Neural cell (in vitro differentiated cells): ENCODE measurements around the gene CILP. TPM values are rescaled to one million over a fixed set of nuclear protein-coding genes. Genes with fewer than 3 reads are reported as not detected.

Experiments used
- H2AFZ ChIP-seq: fragments of 200-600, 300-800 bp; sonication (generic), shearing (Covaris generic); 2 replicates; pipeline ENCODE4 v1.6.0; 2014; ENCODE audit warnings: low read depth, mild to moderate bottlenecking, antibody characterized with exemption, low read length, moderate library complexity
- H3F3A ChIP-seq: fragments of 200-600 bp; shearing (Covaris generic); 2 replicates; pipeline ENCODE4 v1.6.1; 2016; ENCODE audit warnings: mild to moderate bottlenecking, moderate library complexity, mixed read lengths, antibody characterized with exemption, low read length; ENCODE audit not compliant: insufficient read depth, poor library complexity, severe bottlenecking
- H3K27ac ChIP-seq: fragments of 200-600, 300-800 bp; sonication (generic), shearing (Covaris generic); 2 replicates; pipeline ENCODE4 v1.5.1; 2014; ENCODE audit warnings: mild to moderate bottlenecking, low read length, moderate library complexity
- H3K27me3 ChIP-seq: fragments of 300-800, 200-600 bp; sonication (generic), shearing (Covaris generic); 2 replicates; pipeline ENCODE4 v1.6.0; 2014; ENCODE audit warnings: mild to moderate bottlenecking, low read depth, low read length, moderate library complexity; ENCODE audit not compliant: insufficient read depth
- H3K36me3 ChIP-seq: fragments of 300-800, 200-600 bp; sonication (generic), shearing (Covaris generic); 2 replicates; pipeline ENCODE4 v1.5.1; 2014; ENCODE audit warnings: mild to moderate bottlenecking, antibody characterized with exemption, low read length, moderate library complexity; ENCODE audit not compliant: insufficient read depth
- H3K4me2 ChIP-seq: fragments of 300-800, 200-600 bp; sonication (generic), shearing (Covaris generic); 2 replicates; pipeline ENCODE4 v1.6.0; 2014; ENCODE audit warnings: mild to moderate bottlenecking, low read length
- H3K4me3 ChIP-seq: fragments of 300-800, 200-600 bp; sonication (generic), shearing (Covaris generic); 2 replicates; pipeline ENCODE4 v1.5.1; 2014; ENCODE audit warnings: mild to moderate bottlenecking, low read length, moderate library complexity
- H3K79me2 ChIP-seq: fragments of 200-600 bp; shearing (Covaris generic); replicated peaks from 2 replicates; pipeline ENCODE4 v1.6.0; 2014; ENCODE audit warnings: mild to moderate bottlenecking, low read length, moderate library complexity; ENCODE audit not compliant: insufficient read depth
- H3K9ac ChIP-seq: fragments of 300-800, 200-600 bp; sonication (generic), shearing (Covaris generic); 2 replicates; pipeline ENCODE4 v1.6.1; 2016; ENCODE audit warnings: mild to moderate bottlenecking, low read length, mixed read lengths
- H3K9me2 ChIP-seq: fragments of 200-600 bp; shearing (Covaris generic); 2 replicates; pipeline ENCODE4 v1.6.1; 2016; ENCODE audit warnings: mild to moderate bottlenecking, low read length, mixed read lengths; ENCODE audit not compliant: insufficient read depth
- H3K9me3 ChIP-seq: fragments of 200-600, 300-800 bp; sonication (generic), shearing (Covaris generic); 2 replicates; pipeline ENCODE4 v1.6.1; 2016; ENCODE audit warnings: mild to moderate bottlenecking, mixed run types, low read length, moderate library complexity, mixed read lengths
- H4K20me1 ChIP-seq: fragments of 200-600 bp; shearing (Covaris generic); 2 replicates; pipeline ENCODE4 v1.6.1; 2016; ENCODE audit warnings: mild to moderate bottlenecking, mixed run types; ENCODE audit not compliant: insufficient read depth
- CTCF ChIP-seq: fragments of 450-650 bp; IDR thresholded peaks from 2 replicates; pipeline ENCODE4 v1.5.1; 2014; ENCODE audit warnings: antibody characterized with exemption, mild to moderate bottlenecking, moderate library complexity; ENCODE audit not compliant: poor library complexity, severe bottlenecking
- EP300 ChIP-seq: fragments of 450-650 bp; conservative IDR thresholded peaks from 2 replicates; pipeline ENCODE4 v1.6.1; 2014; ENCODE audit warnings: antibody characterized with exemption, mild to moderate bottlenecking, moderate library complexity; ENCODE audit not compliant: poor library complexity, severe bottlenecking
- EZH2 ChIP-seq: fragments of 200-600, 300-800 bp; shearing (Covaris generic), sonication (generic); IDR thresholded peaks from 2 replicates; pipeline ENCODE4 v1.6.1; 2014; ENCODE audit warnings: antibody characterized with exemption, low read length, borderline replicate concordance, mild to moderate bottlenecking; ENCODE audit not compliant: insufficient read depth, poor library complexity, severe bottlenecking
- MXI1 ChIP-seq: fragments of 450-650 bp; conservative IDR thresholded peaks from 2 replicates; pipeline ENCODE4 v1.6.1; 2014; ENCODE audit warnings: antibody characterized with exemption, mild to moderate bottlenecking; ENCODE audit not compliant: poor library complexity, severe bottlenecking
- POLR2AphosphoS5 ChIP-seq: IDR thresholded peaks from 2 replicates; pipeline ENCODE4 v1.6.1; 2012
- RAD21 ChIP-seq: fragments of 450-650 bp; conservative IDR thresholded peaks from 2 replicates; pipeline ENCODE4 v1.6.1; 2014; ENCODE audit warnings: antibody characterized with exemption, mild to moderate bottlenecking, moderate library complexity
- REST ChIP-seq: IDR thresholded peaks from 2 replicates; pipeline ENCODE4 v1.6.1; 2012; ENCODE audit warnings: borderline replicate concordance
- SMC3 ChIP-seq: fragments of 450-650 bp; conservative IDR thresholded peaks from 2 replicates; pipeline ENCODE4 v1.6.1; 2014; ENCODE audit warnings: antibody characterized with exemption, mild to moderate bottlenecking, moderate library complexity; ENCODE audit not compliant: poor library complexity
- TAF1 ChIP-seq: IDR thresholded peaks from 2 replicates; pipeline ENCODE4 v1.6.1; 2012; ENCODE audit warnings: low read depth
- polyA plus RNA-seq: library from polyadenylated mRNA; depleted of rRNA; stranded (reverse); fragments of >200 nt; gene quantifications from 2 replicates; pipeline ENCODE4 v1.2.3, GENCODE V29; 2014

CILP gene
- polyA plus RNA-seq, 1 donor from 2014 or later, result 1.4 TPM

DNA sequence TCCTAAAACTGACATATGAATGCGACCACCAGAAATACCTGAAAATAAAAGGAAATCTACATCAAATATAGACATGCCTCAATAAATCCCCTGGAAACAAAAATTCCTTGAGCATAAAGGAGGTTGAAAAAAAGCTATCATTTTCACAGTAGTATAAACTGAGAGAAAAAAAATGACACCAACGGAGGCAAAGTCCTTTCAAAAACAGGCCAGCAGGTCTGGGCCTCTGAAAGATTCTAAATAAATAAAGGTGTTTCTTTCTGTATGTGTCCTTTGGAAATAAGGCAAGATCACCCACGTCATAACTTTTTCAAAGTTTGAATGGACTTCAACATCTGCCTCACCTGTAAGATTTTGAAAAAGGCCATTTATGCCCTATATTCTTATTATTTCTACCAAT is 31.1 kb downstream of the CILP start:
- TF ChIP-seq TAF1, result no peak
- no peak for TF ChIP-seq SMC3
- Histone ChIP-seq H2AFZ (no peak overlapping the region), H4K20me1 (no peaks in the 10 kb centered on the region), H3K79me2 (peaks cover 50% of the 10 kb centered on the region), H3F3A (no peaks in the 10 kb centered on the region), H3K9ac (no peak overlapping the region), H3K9me2 (no peaks in the 10 kb centered on the region), H3K4me2 (no peak overlapping the region), H3K36me3 (peaks cover 11% of the 10 kb centered on the region), H3K27ac (no peak overlapping the region), H3K27me3 (no peaks in the 10 kb centered on the region), H3K9me3 (no peaks in the 10 kb centered on the region), H3K4me3 (no peak overlapping the region)

DNA sequence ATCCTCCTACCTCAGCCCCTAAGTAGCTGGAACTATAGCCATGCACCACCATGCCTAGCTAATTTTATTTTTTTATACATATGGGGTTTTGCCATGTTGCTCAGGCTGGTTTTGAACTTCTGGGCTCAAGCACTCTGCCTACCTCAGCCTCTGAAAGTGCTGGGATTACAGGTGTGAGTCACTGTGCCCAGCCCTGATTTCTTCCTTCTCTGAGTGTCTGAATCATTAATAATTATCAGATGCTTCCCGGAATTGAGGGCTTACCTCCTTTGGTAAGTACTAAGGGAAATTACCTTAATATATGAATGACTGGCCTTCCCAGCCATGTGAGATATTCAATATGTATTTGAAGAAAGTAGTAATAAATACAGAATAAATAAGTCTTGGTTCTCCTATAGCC is 33.4 kb downstream of the CILP start:
- Histone ChIP-seq H3K27me3 (no peaks in the 10 kb centered on the region), H3K79me2 (peaks cover 34% of the 10 kb centered on the region), H3K9ac (no peak overlapping the region), H3K4me2 (no peak overlapping the region), H2AFZ (no peak overlapping the region), H3K4me3 (no peak overlapping the region), H3K36me3 (peaks cover 11% of the 10 kb centered on the region), H3K27ac (no peak overlapping the region), H3K9me3 (no peaks in the 10 kb centered on the region), H4K20me1 (no peaks in the 10 kb centered on the region), H3F3A (no peaks in the 10 kb centered on the region), H3K9me2 (no peaks in the 10 kb centered on the region)
- no peak for TF ChIP-seq MXI1
- TF ChIP-seq TAF1, result no peak
- TF ChIP-seq EZH2, result no peak
- no peak for TF ChIP-seq REST
- TF ChIP-seq RAD21, result no peak
- no peak for TF ChIP-seq CTCF
- TF ChIP-seq SMC3, result no peak
- no peak for TF ChIP-seq EP300
- TF ChIP-seq POLR2AphosphoS5, result no peak

DNA sequence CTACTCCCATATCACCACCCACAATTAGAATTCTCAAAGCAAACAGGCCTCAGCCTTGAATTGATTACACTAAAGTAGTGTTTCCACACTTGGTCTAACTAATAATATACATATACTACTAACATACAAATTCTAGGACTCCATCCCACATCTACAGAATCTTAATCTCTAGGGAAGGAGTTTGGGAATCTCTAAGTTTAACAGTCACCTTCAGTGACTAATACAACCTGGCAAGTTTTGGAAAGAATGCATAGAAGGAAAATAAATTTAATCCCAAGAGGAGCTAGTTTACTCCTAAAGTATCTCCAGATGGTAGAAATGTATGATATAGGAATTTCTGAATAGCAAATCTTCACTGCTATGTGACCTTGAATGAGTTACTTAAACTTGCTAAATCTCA is 35.2 kb downstream of the CILP start:
- Histone ChIP-seq H3K9me3 (no peaks in the 10 kb centered on the region), H3K27me3 (no peaks in the 10 kb centered on the region), H3K27ac (no peak overlapping the region), H3K79me2 (peaks cover 16% of the 10 kb centered on the region), H3K36me3 (peaks cover 11% of the 10 kb centered on the region), H3K9ac (no peak overlapping the region), H3F3A (no peaks in the 10 kb centered on the region), H3K4me2 (no peak overlapping the region), H4K20me1 (no peaks in the 10 kb centered on the region), H2AFZ (no peak overlapping the region), H3K4me3 (no peak overlapping the region), H3K9me2 (no peaks in the 10 kb centered on the region)
- TF ChIP-seq MXI1 (no peak), EZH2 (no peak), CTCF (no peak), TAF1 (no peak), POLR2AphosphoS5 (no peak), RAD21 (no peak), REST (no peak)
